GM23338 (cell line): Measurements from ENCODE around the gene STEAP2. TPM values are rescaled to one million over a fixed set of nuclear protein-coding genes. Genes with fewer than 3 reads are reported as not detected.

Source experiments
- ATAC-seq: fragments of 200-7000 bp; cut with Tn5 transposase; 3 replicates; pipeline ENCODE4 v1.9.1; 2020
- DNase-seq: peaks from one replicate; pipeline ENCODE4 v3.0.0-alpha.2; 2015; ENCODE audit warnings: low spot score
- H2AFZ ChIP-seq: fragments of 200-600 bp; sonication (generic); 2 replicates; pipeline ENCODE4 v1.8.0; 2016; ENCODE audit warnings: antibody characterized with exemption, mild to moderate bottlenecking, moderate library complexity
- H3F3A ChIP-seq: fragments of 200-600 bp; sonication (generic); replicated peaks from 2 replicates; pipeline ENCODE4 v1.8.0; 2017; ENCODE audit warnings: antibody characterized with exemption, mixed run types, low read depth
- H3K27ac ChIP-seq: fragments of 200-600 bp; sonication (generic); 2 replicates; pipeline ENCODE4 v1.6.1; 2016; ENCODE audit warnings: low read depth
- H3K27me3 ChIP-seq: fragments of 200-600 bp; sonication (generic); 2 replicates; pipeline ENCODE4 v1.8.0; 2016; ENCODE audit warnings: mild to moderate bottlenecking, mixed run types, moderate library complexity; ENCODE audit not compliant: insufficient read depth
- H3K36me3 ChIP-seq: fragments of 200-600 bp; sonication (generic); 2 replicates; pipeline ENCODE4 v1.8.0; 2016; ENCODE audit warnings: mild to moderate bottlenecking; ENCODE audit not compliant: insufficient read depth
- H3K4me1 ChIP-seq: fragments of 200-600 bp; sonication (generic); 2 replicates; pipeline ENCODE4 v1.8.0; 2016; ENCODE audit warnings: mild to moderate bottlenecking, moderate library complexity; ENCODE audit not compliant: insufficient read depth
- H3K4me2 ChIP-seq: fragments of 200-600 bp; sonication (generic); 2 replicates; pipeline ENCODE4 v1.7.1; 2017; ENCODE audit warnings: mixed run types
- H3K4me3 ChIP-seq: fragments of 200-600 bp; sonication (generic); 2 replicates; pipeline ENCODE4 v1.6.1; 2016; ENCODE audit warnings: mixed run types
- H3K79me2 ChIP-seq: fragments of 200-600 bp; sonication (generic); replicated peaks from 2 replicates; pipeline ENCODE4 v1.8.0; 2017; ENCODE audit warnings: mild to moderate bottlenecking; ENCODE audit not compliant: insufficient read depth
- H3K9me2 ChIP-seq: fragments of 200-600 bp; sonication (generic); 2 replicates; pipeline ENCODE4 v1.8.0; 2017; ENCODE audit not compliant: insufficient read depth
- H4K20me1 ChIP-seq: fragments of 200-600 bp; sonication (generic); replicated peaks from 2 replicates; pipeline ENCODE4 v1.8.0; 2017; ENCODE audit warnings: mild to moderate bottlenecking; ENCODE audit not compliant: insufficient read depth
- H3K27ac Mint-ChIP-seq: 2 replicates; pipeline ENCODE4 v1.8.0; 2020; ENCODE audit warnings: inconsistent platforms, mild to moderate bottlenecking, moderate library complexity, mixed read lengths
- H3K27me3 Mint-ChIP-seq: 3 replicates; pipeline ENCODE4 v1.8.0; 2022; ENCODE audit warnings: low read depth, mild to moderate bottlenecking, moderate library complexity, mixed read lengths, inconsistent platforms; ENCODE audit not compliant: insufficient read depth, poor library complexity
- H3K36me3 Mint-ChIP-seq: 3 replicates; pipeline ENCODE4 v1.8.0; 2021; ENCODE audit warnings: low read depth, mild to moderate bottlenecking, inconsistent platforms, moderate library complexity, mixed read lengths
- H3K4me1 Mint-ChIP-seq: 3 replicates; pipeline ENCODE4 v1.8.0; 2020; ENCODE audit warnings: mild to moderate bottlenecking, inconsistent platforms, mixed read lengths
- H3K4me3 Mint-ChIP-seq: 3 replicates; pipeline ENCODE4 v1.8.0; 2021; ENCODE audit warnings: moderate library complexity, mild to moderate bottlenecking, inconsistent platforms, mixed read lengths
- H3K9me3 Mint-ChIP-seq: 3 replicates; pipeline ENCODE4 v1.8.0; 2020; ENCODE audit warnings: moderate library complexity, mild to moderate bottlenecking, inconsistent platforms, mixed read lengths
- CREB1 ChIP-seq: fragments of 250-450 bp; sonication (Bioruptor Pico); IDR thresholded peaks from 2 replicates; pipeline ENCODE4 v1.5.0; 2020; ENCODE audit warnings: low read depth, mild to moderate bottlenecking, moderate library complexity
- ETS1 ChIP-seq: IDR thresholded peaks from 2 replicates; pipeline ENCODE4 v1.6.1; 2016; ENCODE audit warnings: antibody characterized with exemption
- EZH2 ChIP-seq: fragments of 200-600 bp; sonication (generic); IDR thresholded peaks from one replicate; pipeline ENCODE4 v1.8.0; 2017; ENCODE audit warnings: antibody characterized with exemption, mild to moderate bottlenecking, low read depth; ENCODE audit not compliant: unreplicated experiment
- NANOG ChIP-seq: IDR thresholded peaks from 2 replicates; pipeline ENCODE4 v1.6.1; 2016; ENCODE audit warnings: antibody characterized with exemption, borderline replicate concordance
- ZNF331 ChIP-seq: fragments of 250-450 bp; sonication (Bioruptor Pico); IDR thresholded peaks from 2 replicates; pipeline ENCODE4 v1.5.0; 2020; ENCODE audit warnings: low read depth, mild to moderate bottlenecking, moderate library complexity
- polyA plus RNA-seq: library from polyadenylated mRNA; unstranded; fragments of >200 nt; fragmentation: Nextera tagmentation; extraction: Ambion mirVana; gene quantifications from 2 replicates; pipeline ENCODE4 v1.2.1, GENCODE V29; 2016
- total RNA-seq: library from RNA; depleted of rRNA; stranded (reverse); fragments of >200 nt; shearing (Covaris generic); gene quantifications from 2 replicates; pipeline ENCODE4 v1.2.3, GENCODE V29; 2014
- TF ChIP-seq, protein P1 (sequence below): fragments of 250-450 bp; sonication (Bioruptor Pico); IDR thresholded peaks from 2 replicates; pipeline ENCODE4 v1.5.0; 2020; ENCODE audit warnings: mild to moderate bottlenecking, moderate library complexity

The STEAP2 gene
- total and polyA plus RNA-seq, 2 experiments from 2014 or later, result 13.1 to 22.0 TPM

GRCh38 chr7:90166153-90166552 is 45.4 kb upstream of the STEAP2 start (continued):
- no peak for TF ChIP-seq EZH2
- TF ChIP-seq CREB1 (CRISPR knock-in tag), result no peak
- TF ChIP-seq, protein P1, sequence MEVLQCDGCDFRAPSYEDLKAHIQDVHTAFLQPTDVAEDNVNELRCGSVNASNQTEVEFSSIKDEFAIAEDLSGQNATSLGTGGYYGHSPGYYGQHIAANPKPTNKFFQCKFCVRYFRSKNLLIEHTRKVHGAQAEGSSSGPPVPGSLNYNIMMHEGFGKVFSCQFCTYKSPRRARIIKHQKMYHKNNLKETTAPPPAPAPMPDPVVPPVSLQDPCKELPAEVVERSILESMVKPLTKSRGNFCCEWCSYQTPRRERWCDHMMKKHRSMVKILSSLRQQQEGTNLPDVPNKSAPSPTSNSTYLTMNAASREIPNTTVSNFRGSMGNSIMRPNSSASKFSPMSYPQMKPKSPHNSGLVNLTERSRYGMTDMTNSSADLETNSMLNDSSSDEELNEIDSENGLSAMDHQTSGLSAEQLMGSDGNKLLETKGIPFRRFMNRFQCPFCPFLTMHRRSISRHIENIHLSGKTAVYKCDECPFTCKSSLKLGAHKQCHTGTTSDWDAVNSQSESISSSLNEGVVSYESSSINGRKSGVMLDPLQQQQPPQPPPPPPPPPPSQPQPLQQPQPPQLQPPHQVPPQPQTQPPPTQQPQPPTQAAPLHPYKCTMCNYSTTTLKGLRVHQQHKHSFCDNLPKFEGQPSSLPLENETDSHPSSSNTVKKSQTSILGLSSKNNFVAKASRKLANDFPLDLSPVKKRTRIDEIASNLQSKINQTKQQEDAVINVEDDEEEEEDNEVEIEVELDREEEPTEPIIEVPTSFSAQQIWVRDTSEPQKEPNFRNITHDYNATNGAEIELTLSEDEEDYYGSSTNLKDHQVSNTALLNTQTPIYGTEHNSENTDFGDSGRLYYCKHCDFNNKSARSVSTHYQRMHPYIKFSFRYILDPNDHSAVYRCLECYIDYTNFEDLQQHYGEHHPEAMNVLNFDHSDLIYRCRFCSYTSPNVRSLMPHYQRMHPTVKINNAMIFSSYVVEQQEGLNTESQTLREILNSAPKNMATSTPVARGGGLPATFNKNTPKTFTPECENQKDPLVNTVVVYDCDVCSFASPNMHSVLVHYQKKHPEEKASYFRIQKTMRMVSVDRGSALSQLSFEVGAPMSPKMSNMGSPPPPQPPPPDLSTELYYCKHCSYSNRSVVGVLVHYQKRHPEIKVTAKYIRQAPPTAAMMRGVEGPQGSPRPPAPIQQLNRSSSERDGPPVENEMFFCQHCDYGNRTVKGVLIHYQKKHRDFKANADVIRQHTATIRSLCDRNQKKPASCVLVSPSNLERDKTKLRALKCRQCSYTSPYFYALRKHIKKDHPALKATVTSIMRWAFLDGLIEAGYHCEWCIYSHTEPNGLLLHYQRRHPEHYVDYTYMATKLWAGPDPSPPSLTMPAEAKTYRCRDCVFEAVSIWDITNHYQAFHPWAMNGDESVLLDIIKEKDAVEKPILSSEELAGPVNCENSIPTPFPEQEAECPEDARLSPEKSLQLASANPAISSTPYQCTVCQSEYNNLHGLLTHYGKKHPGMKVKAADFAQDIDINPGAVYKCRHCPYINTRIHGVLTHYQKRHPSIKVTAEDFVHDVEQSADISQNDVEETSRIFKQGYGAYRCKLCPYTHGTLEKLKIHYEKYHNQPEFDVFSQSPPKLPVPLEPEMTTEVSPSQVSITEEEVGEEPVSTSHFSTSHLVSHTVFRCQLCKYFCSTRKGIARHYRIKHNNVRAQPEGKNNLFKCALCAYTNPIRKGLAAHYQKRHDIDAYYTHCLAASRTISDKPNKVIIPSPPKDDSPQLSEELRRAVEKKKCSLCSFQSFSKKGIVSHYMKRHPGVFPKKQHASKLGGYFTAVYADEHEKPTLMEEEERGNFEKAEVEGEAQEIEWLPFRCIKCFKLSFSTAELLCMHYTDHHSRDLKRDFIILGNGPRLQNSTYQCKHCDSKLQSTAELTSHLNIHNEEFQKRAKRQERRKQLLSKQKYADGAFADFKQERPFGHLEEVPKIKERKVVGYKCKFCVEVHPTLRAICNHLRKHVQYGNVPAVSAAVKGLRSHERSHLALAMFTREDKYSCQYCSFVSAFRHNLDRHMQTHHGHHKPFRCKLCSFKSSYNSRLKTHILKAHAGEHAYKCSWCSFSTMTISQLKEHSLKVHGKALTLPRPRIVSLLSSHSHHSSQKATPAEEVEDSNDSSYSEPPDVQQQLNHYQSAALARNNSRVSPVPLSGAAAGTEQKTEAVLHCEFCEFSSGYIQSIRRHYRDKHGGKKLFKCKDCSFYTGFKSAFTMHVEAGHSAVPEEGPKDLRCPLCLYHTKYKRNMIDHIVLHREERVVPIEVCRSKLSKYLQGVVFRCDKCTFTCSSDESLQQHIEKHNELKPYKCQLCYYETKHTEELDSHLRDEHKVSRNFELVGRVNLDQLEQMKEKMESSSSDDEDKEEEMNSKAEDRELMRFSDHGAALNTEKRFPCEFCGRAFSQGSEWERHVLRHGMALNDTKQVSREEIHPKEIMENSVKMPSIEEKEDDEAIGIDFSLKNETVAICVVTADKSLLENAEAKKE (CRISPR knock-in tag), result no peak
- TF ChIP-seq ZNF331, result no peak

- Histone ChIP-seq H3K4me3 (no peak overlapping the region), H3K36me3 (peaks cover 5% of the 10 kb centered on the region; the same call in 1 of the 2 replicates), H3K4me2 (no peak overlapping the region), H4K20me1 (no peaks in the 10 kb centered on the region), H3K9me2 (0 out of 2 replicates have a peak, but pooled peaks cover 7% of the 10 kb centered on the region), H3K27me3 (no peaks in the 10 kb centered on the region), H3K4me1 (no peaks in the 10 kb centered on the region), H3K79me2 (no peaks in the 10 kb centered on the region), H3F3A (no peaks in the 10 kb centered on the region), H3K27ac (no peak overlapping the region), H2AFZ (no peak overlapping the region)
- no peak overlapping the region for H3K4me3 Mint-ChIP-seq
- H3K36me3 Mint-ChIP-seq, result 0 out of 3 replicates have a peak, but pooled peaks cover 3% of the 10 kb centered on the region
- H3K27ac Mint-ChIP-seq, result no peak overlapping the region
- ATAC-seq (no peak), DNase-seq (no peak)
- peaks cover 5% of the 10 kb centered on the region; the same call in 1 of the 3 replicates for H3K9me3 Mint-ChIP-seq
- H3K4me1 Mint-ChIP-seq, result no peaks in the 10 kb centered on the region
- H3K27me3 Mint-ChIP-seq, result no peaks in the 10 kb centered on the region
- TF ChIP-seq EZH2 (no peak), CREB1 (CRISPR knock-in tag) (no peak), NANOG (no peak), ETS1 (no peak)
- TF ChIP-seq, protein P1 (CRISPR knock-in tag), result no peak
These were observed 44.2 kb upstream of the STEAP2 start for GRCh38 chr7:90167361-90167760.
